Measurements from ENCODE around the gene ARMH3.

Gene ARMH3

DNA sequence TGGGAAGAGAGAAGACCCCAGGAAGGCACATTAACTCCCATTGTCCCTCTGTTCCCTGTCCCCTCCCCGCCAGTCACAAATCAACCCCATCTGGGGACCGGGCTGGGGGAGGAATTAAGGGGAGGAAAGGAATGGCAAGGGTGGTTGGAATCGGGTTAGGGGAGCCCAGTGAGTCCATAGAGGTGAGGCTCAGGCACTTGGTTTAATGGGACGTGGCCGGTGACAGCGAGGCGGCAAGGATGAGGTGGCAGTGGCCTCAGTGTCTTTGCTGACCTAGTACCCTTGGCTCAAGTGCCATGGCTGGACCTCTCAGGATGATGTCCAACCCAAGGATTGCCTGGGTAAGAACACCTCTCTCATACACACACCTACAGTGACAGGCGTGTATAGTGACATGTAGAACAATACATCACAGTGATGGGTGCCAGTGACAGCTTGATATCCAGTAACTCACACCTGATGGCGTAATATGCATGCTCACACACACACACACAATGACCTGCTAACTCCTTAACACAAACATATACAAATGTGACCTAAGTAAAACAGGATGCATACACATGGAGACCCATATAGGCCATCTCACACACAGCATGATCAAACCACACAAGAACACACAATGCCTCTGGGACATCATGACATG, 224.7 kb downstream of the ARMH3 start:
- DNase-seq (ENCODE audit: low read depth in 2 of 2), result no peak

DNA sequence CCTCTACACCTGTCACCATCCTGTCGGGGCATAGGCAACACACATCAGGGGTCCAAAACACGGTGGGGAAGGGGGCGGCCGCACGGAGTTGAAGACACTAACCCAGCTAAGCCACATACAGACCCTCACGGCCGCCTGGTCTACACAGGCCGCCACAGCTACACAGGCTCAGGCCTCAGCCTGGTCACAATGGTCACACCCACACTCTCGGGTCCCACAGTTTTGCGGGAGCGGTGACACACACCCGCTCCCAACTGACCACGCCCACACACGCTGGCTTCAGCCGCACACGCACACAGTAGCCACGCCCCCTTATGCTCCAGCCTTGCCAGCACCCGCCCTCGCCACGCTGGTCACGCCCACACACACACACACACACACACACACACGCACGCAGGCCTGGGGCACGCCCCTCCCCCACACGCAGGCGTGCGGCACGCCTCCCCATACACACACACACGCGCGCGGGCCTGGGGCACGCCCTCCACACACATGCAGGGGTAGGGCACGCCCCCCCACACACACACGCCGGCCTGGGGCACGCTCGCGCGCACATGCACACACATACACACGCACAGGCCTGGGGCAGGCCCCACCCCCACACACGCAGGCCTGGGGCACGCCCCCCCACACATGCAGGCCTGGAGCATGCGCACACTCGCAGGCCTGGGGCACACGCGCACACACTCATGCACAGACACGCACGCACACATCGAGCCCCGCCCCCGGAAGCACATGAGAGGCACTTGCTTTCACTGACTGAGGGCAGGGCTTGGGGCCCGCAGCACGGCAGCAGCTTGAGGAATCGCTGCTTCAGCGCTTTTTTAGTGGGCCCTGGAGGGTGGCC, 225.4 kb downstream of the ARMH3 start:
- DNase-seq (ENCODE audit: low read depth in 2 of 2), result peak; percentile 84 to 85

DNA sequence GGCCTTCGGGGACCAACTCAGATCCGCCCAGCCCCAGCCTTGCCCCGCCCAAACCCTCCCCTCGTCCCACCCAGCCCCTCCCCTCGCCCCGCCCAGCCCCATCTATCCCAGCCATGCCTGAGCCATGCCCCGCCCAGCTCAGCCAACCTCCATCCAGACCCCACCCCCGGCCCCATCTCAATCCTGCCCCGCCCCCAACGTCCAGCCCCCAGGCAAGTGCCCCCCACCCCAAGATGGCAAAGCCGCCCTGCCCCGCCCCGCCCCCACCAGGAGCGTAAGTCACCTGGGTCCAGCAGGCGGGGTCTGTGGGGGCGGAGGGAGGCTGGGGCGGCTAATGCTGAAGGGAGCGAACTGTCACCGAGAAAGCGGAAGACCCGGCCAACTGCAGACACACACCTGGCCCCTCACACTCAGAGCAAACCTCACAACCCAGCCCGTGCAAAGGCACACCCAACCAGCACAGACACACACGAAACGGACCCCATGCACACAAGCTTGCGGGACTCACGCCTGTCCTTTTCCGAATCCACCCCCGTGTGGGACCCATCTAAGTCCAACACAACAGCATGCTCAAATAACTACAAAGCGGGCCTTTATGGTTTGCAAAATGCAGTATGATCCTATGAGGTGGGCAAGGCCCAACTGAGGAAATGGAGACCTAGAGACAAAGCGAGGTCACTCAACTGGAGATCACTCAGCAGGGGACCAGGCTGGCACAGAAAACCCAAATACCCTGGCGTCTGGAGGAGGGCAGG, 226.2 kb downstream of the ARMH3 start:
- DNase-seq (ENCODE audit: low read depth in 2 of 2), result no peak

DNA sequence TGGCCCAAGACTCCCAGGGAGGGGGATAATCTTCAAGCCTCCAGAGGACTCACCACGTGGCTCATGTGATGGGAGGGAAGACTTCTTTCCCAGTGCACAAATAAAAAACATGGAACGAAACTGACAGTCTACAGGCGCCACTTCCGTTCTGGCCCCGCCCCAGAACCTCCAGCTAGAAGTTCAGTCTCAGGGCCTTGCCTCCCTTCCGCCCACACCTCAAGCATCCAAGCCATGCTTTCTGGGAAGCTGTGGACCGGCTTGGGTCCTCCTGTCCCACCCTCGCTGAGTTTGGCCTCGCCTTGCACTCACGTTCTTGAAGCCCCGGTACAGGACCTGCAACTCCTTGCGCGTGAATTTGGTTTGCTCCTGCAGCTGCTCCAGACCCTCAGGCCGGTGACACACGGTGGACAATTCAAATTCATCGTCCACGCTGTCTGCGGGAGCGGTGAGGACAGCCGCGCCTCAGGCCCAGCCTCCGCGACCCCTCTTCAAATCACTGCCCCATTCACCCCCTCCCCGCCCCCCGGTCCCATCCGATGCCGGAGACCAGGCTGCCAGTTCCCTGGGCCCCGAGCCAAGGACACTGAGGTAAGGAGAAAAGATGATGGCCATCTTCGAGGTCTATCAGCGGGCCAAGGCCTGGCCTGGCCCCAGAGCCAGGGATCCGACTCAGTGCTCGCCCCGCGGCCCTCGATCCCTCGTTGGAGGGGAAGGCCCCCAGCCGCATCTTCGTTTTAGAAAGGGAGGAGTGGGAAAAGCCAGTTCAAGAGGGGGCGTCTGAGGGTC, 227.0 kb downstream of the ARMH3 start:
- DNase-seq (ENCODE audit: low read depth in 2 of 2), result no peak

DNA sequence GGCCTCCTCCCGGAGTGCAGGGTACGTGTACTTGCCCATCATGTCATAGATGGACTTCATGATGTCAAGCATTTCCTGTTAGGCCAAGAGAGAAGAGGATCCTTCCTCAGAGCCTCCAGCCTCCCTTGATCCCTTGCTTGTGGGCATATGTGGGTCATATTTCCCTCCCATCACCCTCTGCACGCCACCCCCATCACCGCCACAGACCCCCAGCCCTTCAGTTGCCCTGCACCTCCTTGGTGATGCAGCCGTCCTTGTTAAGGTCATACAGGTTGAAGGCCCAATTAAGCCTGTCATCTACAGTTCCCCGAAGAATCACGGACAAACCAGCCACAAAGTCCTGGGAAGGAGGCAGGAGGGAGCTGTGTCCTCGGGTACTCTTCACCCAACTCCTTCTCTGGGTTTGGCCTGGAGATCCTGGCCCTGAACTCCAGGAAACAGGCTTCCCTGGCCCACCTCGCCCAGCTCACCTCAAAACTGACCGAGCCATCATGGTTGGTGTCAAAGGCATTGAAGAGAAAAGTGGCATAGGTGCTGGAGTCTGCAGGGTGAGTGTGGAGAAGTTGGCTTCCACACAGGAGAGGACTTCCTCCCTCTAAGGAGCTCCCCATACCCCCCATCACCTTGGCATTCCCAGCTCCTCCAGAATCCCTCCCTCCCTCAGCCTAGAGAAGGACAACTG, 227.9 kb downstream of the ARMH3 start:
- no peak for DNase-seq (ENCODE audit: low read depth in 2 of 2)

DNA sequence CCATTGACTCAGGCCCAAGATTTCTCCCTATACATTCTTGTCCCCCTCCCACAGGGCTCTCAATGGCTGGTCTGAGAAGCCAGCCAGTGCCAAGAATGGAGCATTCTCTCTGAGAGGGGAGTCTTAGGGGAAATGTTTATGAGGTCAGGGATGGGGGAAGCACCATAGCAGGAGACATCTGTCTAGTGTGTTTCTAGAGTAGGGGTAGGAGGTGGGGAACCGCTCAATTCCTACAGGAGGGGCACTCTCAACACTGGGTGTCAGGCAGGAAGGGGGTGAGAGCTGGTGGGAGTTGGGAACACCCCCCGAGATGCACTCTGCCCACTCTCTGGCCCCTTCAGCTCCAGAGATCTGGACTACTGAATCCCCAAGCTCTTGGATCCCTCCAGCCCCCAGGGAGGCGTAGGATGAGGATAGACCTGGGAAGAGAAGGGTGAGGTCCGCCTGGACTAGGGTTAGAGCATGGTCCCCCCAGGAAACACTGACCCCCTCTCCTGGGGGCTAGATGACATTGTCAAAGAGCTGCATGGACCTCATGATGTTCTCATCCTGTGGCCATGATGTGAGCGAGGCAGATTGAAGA, 229.0 kb downstream of the ARMH3 start:
- no peak for DNase-seq (ENCODE audit: low read depth in 2 of 2)

DNA sequence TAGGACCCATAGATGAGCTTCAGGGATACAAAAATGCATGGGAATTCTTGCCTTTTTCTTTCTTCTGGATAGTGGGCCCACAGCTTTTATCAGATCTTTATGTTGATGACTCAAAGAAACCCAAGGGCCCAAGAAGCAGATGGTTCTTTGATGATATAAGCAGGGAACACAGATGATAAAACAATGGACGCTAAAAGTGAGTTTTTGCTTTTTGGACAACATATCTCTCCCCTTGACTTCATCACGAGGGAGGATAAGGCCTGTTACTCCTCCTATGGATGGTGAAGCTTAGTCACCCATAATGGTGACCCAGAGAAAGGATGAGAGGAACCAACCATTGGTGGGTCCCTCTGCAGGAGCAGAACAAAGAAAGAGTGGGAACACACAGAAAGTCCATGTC, 231.2 kb downstream of the ARMH3 start:
- no peak for DNase-seq (ENCODE audit: low read depth in 2 of 2)

DNA sequence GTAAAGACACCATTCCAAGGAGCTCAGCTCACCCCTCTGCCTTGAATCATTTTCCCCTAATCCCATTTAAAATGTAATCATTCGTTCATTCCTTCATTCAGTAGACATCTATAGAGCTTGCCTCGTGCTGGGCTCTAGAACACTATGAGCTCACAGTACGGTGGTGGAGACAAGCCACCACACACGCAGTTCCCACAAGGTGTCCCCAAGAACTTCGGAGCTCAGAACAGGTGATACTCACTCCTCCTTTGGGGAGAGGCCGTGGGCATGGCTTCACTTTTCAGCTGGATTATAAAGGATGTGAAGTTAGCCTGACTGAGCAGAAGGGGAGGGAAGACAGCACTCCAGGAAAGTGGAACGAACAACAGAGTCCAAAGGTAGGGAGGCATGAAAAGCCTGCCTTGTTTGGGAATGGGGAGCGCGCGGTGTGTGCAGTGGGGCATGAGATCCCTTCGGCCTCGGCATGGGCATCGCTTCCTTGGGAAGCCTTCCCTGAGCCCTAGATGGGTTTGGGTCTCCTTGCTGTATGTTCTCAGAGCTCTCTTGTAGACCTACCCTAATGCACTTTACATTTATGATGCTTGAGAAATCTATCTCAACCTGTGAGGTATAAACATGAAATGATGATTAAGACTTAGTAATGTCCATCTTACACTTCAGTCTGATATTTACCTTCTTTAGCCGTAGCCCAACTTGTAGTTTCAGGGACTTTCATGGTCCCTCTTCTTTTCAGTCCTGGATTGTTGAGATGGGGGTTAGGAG, 236.9 kb downstream of the ARMH3 start:
- no peak for DNase-seq (ENCODE audit: low read depth in 2 of 2)

DNA sequence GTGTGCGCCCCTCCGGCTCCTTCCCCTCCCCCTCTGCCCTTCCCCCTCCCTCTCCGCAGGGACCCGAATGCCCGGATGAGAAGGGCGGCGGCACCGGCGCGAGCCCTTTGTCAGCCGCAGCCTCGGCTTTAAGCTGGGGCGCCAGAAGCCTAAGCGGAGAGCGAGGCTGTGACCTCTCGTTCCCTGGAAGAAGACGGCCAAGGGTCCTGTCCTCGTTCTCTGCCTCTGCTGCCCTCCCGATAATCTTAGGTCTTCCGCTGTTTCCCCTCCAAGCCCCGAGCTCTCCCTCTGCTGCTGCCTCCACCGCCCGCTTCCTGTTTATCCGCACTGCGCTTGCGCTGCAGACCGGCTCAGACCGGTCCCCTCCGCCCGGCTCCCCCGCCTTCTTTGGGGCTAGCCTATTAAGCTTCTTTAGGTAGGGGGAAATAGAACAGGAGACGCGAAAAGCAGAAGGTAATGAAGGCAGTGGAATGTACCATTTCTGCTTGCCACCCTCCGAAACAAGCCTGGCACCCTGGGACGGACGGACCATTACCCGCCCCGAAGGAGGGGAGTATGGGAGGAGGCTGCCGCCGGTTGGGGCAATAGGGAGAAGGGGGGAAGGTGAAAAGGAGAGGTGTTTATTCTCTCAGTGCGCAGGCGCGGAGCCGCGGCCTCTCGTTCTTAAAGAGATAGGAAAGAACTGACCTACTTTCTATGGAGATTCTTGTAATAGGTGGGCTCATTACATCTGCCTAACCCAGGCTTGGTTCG, 237.7 kb downstream of the ARMH3 start, which contains the start of gene OGA:
Gene OGA, minus strand, starts transcription at position 326 of the 753 bp plus-strand sequence. CDS start 422 bp downstream, outside the sequence.
- peak; percentile 100 for DNase-seq (ENCODE audit: low read depth in 2 of 2)

DNA sequence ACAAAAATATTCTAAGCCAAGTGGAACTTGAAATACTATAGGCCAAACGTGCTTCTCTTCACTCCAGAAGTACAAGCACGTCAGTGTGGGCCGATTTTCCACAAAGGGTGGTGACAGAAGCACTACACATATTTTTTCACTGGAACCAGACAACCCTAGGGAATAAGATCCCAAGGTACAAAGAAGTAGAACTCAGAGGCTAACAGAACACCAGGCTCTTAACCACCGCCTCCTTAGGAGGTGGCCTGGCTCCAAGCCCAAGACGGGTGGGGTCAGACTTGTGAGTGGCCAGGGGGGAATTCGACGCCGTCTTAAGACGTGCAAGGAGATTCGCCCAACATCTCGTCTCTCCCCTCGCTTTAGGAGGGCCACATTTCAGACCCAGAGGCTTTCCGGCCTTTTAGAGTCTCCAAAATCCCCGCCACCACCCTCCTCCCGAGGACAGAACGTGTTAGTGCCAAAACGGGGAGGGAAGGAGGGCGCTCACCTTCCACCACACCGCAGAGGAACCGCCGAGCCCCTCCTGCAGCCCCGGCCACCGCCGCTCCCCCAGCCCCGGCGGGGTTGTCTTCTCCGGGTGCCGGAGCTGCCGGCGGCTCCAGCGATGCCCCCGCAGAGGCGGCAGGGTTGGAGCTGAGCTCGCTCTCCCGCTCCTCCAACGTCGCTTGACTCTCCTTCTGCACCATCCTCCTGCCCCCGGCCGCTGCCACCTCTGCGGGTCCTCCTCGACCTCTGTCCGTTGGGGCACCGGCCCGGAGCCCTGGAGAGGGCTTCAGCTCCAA, 238.4 kb downstream of the ARMH3 start:
- DNase-seq (ENCODE audit: low read depth in 2 of 2), result peak; percentile 81

DNA sequence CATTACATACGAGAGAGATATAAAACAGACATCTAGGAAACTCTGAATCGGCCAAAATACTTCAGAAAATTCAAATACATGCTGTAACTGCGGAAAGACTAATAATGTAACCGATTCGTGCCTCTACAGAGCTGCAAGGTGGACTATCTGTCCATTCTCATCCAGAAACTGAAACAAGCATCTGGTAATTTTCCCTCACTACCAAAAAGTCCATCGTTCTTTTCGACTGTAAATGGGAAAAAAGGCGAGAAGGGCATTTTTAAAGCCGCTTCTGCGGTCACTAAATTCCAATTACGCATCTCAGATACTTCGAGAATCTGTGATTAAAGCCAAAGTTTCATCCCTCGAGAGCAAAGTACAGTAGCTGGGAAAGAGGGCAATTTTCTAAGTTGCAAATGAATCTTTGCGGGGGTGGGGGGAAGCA, 239.0 kb downstream of the ARMH3 start:
- no peak for DNase-seq (ENCODE audit: low read depth in 2 of 2)

DNA sequence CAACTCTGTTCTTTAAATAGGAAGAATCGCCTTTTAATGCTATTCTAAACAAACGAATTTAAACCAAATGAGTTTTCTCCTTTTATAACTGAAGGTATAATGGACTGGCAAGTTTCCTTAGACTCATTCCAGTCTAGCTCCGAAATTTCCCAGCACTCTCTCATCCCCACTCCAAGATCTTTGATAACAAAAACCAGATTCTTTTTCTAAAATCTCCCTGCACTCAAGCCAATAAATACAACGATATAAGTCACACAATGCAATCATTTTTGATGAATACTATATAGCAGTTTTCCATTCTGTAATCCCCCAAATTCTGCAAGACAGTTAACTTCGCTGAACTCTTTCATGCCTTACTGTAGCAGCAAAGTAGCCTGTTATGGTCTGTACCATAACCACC, 239.6 kb downstream of the ARMH3 start:
- no peak for DNase-seq (ENCODE audit: low read depth in 2 of 2)

DNA sequence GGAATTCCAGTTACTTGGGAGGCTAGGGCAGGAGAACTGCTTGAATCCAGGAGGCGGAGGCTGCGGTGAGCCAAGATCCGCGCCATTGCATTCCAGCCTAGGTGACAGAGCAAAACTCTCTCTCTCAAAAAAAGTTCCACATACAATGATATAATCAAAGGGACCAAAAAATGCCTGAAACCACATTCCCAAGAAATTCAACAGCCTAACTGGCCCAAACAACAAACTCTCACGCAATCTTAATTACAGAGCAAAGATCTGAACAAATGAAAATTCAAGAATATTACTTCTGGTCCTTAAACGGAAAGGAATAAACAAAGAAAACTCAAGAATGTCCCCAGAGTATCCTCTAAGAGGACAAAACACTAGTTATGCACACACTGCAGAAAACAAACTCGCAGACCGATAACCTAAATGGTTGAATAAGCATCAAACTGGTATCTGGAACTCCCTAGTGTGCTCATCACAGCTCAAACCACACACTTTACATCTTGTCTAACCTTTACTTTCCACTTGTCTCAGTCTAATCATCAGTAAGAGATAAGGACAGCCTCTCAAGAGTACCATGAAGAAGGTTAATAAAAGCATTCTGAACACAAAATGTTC, 241.4 kb downstream of the ARMH3 start:
- DNase-seq (ENCODE audit: low read depth in 2 of 2), result no peak

DNA sequence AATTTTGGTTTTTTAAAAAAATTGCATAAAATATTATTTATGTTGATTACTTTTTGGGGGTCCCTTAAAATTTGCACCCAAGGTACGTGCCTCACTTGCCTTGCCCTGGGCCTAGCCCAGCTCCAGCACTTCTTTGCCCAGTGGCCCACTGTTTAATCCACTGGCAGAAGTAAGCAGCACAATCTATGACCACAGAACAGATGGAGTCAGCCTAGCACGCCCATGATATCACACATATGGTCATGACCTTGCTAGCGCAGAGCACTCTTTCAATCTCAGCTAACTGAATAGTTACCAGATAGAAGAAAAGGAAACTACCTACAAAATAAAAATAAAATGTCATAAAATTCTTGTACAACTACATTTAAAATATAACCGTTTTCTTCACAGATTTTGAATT, 243.4 kb downstream of the ARMH3 start:
- no peak for DNase-seq (ENCODE audit: low read depth in 2 of 2)

DNA sequence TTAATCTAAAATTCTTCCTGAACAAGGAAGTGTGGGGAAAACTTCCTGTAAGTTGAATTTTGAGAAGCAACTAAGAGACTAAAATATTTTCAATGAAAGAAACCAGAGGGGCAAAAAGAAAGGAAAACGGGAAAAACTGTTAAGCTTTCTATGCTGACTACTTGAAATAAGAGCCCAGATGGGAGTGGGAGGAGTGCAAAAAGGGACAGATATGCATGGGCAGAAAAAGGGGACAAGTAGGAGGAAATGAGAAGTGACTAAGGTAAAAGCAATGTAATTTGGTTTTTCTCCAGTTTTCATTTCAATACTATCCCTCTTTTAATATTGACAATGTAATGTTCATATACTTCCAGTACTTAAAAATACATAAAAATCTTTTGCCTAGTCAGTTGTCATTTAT, 248.8 kb downstream of the ARMH3 start:
- no peak for DNase-seq (ENCODE audit: low read depth in 2 of 2)

DNA sequence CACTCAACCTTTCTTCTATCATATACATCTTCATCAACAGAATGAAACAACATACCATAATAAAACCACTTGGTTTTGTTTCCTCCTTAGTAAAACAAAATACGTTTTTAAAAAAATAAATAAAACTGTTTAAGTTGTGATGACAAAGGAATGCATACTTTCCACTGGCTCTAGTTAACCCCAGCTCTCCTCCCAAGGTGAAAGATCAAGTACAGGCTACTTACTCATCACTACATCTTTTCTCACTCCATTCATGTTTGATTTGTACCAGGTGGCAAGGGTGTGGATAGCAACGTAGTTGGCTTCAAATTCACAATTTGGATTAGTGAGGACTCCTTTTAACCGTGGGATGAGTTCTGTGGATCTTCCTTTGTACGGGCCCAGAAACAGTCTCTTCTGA, 252.5 kb downstream of the ARMH3 start:
- no peak for DNase-seq (ENCODE audit: low read depth in 2 of 2)

DNA sequence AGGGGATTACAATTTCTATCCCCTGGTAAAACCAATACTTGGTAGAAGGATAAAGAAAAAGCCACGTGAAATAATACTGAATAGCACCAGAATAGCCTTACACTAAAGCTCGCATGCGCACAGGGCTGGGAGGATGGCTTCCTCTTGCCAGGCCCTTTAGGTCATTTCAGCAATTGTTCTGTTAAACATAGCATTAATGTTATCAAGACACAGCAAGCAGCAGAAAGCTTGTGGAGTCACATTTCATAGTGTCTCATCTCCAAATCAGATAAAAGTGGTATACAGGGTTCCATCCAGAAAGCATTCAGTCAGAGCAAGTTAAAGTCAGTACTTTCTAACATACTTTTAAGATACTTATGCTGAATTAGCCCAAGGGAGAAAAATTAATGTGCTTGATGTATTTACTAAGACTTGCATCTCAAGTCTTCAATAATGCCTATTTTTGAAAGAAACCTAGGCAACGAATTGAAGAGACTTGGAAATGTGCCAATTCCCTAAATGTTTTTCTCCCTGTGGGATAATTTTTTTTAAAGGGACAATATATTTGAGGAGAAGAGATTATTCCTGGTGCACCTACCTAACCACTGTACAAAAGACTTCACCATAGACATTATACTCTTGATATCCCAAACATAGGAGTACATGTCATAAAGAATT, 258.4 kb downstream of the ARMH3 start:
- DNase-seq (ENCODE audit: low read depth in 2 of 2), result no peak

Measured in fibroblast of skin of left biceps (primary cell).